C1 segment of cervical spinal cord (tissue), 14 donors: Measurements from ENCODE around the gene SLC45A1.

Source experiments
- DNase-seq, 14 donors: peaks; one replicate each; lab custom pipeline; 2025; lab: John Stamatoyannopoulos, UW

Gene SLC45A1

GRCh38 chr1:8311068-8311718, 6.7 kb upstream of the SLC45A1 start:
- no peak for DNase-seq

- DNase-seq = peak in 1 of 14 donors; percentile 80
These were observed 5.4 kb upstream of the SLC45A1 start for GRCh38 chr1:8312235-8313218.

GRCh38 chr1:8313231-8313630, 4.7 kb upstream of the SLC45A1 start:
- DNase-seq = no peak

- peak in 11 of 14 donors; percentile 6 to 82 (median 44) for DNase-seq
These were observed 3.3 kb upstream of the SLC45A1 start for GRCh38 chr1:8314346-8315280.

- no peak for DNase-seq
These were observed 2.1 kb upstream of the SLC45A1 start for GRCh38 chr1:8315573-8316475.

- DNase-seq = peak in 1 of 14 donors; percentile 63
These were observed 522 bp downstream of the SLC45A1 start for GRCh38 chr1:8318436-8318835.

GRCh38 chr1:8321612-8322011, 3.7 kb downstream of the SLC45A1 start:
- DNase-seq = no peak

- DNase-seq = no peak
These were observed 5.8 kb downstream of the SLC45A1 start for GRCh38 chr1:8323706-8324105.

- DNase-seq = no peak
These were observed 6.4 kb downstream of the SLC45A1 start for GRCh38 chr1:8324176-8324810.

- DNase-seq = no peak
These were observed 7.9 kb downstream of the SLC45A1 start for GRCh38 chr1:8325771-8326170.

GRCh38 chr1:8326265-8326664, 8.4 kb downstream of the SLC45A1 start:
- DNase-seq = no peak

GRCh38 chr1:8328271-8328670, 10.4 kb downstream of the SLC45A1 start:
- no peak for DNase-seq

- DNase-seq = peak in 1 of 14 donors; percentile 20
These were observed 11.5 kb downstream of the SLC45A1 start for GRCh38 chr1:8329439-8329838.

GRCh38 chr1:8329858-8330257, 11.9 kb downstream of the SLC45A1 start:
- DNase-seq = no peak

GRCh38 chr1:8330271-8331125, 12.6 kb downstream of the SLC45A1 start:
- no peak for DNase-seq

GRCh38 chr1:8332806-8333205, 14.9 kb downstream of the SLC45A1 start:
- no peak for DNase-seq

- DNase-seq = no peak
These were observed 15.5 kb downstream of the SLC45A1 start for GRCh38 chr1:8333246-8333987.

- no peak for DNase-seq
These were observed 16.4 kb downstream of the SLC45A1 start for GRCh38 chr1:8334106-8334851.
